Left renal cortex interstitium (tissue), 4 donors: Measurements from ENCODE around the gene ARHGEF4. TPM values are rescaled to one million over a fixed set of nuclear protein-coding genes. Genes with fewer than 3 reads are reported as not detected.

ENCODE experiments used
- DNase-seq, 4 donors: peaks; one replicate each; pipeline ENCODE4 v3.0.0-alpha.2; 2013; ENCODE audit warnings: low read depth in 4 of 4, low spot score in 2 of 4, missing footprints in 1 of 4
- polyA plus RNA-seq, 4 donors: library from polyadenylated mRNA; unstranded; fragments of 120-200 nt; gene quantifications; one replicate each; pipeline ENCODE4 v1.2.1, GENCODE V29; 2013; ENCODE audit not compliant: insufficient read length in 4 of 4

Gene ARHGEF4
- polyA plus RNA-seq, 4 donors, result 5.6 to 9.0 (median 7.9) TPM

DNA sequence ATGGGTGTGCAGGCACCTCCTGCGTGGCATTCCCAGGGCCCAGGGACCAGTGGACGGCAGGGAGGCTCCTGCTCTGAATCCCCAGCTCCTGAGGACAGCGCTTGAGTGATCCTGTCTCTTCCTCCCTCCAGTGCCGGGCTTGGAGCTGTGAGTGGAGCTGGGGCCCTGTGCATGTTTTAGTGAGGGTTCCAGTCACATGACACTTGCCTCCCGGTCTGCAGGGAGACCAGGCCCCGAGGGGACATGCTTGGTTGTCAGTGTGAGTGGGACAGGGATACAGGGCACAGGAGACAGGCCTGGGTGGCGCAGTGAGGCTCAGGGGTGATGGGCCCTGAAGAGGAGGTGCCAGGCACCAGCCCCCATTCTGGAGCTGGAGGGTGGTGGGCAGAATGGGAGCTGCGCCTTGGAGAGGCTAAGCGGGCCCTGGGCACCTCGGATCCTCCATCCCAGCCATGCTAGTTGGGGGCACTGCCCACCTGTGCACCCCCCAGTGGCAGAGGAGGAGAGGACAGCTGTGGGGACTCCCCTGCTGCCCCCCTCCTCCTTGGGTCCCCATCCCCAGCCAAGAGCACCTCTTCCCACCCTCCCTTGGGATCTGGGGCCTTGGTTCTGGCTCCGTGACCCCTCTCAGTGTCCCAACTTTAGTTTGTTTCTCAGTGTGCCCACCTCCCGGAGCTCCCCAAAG lies 12.0 kb downstream of the ARHGEF4 start:
- DNase-seq, result no peak

DNA sequence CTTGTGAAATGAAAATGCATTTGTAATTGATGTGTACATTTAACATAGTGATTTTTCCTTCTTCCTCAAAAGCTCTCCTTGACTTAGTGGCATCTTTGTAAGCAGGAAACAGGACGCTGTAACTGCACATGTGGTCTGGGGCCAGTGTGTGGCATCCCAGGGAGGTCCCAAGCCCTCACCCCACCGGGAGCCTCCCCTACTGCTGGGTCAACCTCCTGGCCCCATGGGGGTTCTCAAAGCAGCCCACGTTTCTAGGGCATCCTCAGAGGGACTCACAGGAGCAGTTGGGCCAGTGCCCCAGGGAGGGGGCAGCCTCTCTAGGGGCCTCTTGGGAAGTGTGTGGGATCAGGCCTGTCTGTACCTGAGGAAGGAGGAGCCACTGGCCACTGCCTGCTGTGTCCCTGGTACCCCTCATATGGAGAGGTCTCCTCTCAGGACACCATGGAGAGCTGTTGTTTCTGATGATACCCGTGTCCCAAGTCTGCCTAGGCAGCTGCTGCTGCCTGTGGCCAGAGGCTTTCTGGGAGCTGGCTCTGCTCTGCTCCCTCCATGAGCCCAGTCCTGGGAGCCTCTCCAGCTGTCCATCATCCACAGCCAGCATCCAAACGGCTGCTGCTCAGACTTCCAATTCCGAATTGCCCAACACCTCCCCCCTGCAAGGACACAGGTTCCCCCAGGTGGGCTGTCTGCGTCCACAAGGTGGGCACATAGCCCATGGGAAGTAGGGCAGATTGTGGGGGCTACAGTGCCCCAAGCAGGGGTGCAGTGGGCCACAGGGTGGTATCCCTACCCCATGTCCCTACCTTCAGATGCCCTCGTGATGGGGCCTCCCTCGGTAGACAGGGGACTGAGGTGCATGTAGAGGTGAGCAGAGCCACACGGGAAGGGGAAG lies 13.4 kb downstream of the ARHGEF4 start:
- no peak for DNase-seq

DNA sequence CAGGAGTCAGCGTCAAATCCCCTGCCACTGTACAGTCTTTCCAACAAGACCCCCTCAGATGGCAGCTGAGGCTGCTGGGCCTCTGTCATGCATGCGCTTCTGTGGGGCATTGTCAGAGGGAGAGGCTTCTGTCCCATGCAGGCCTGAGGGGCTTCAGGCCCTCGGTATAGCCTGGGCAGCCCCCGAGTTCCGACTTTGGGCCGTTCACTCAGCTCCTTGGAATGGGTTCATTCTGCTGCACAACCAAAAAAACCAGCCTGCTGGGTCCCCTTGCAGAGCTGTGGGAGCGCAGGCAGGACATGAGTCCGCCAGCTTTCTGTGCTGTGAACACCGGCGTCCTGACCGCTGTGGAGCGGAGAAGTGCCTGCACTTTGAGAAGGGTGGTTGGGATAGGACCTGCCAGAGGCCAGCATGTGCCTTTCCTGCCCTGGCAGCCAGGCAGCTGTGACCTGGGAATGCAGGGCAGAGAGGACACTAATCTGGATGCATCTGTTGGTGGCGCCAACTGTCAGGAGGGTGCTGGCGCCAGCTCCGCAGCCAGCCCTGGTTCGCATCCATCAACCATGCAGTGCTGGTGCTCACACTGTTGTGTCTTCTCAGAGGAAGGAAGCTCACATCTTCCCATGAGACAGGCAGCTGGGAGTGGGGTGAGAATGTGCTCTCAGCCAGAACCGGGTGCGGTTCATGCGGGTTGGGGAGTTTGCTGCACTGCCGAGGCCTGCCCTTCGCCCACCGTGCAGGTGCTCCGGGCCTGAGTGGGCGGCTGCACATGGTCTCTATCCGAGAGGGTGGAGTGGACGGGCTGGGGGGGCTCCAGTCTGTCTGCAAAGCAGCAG lies 14.3 kb downstream of the ARHGEF4 start:
- DNase-seq, result no peak

DNA sequence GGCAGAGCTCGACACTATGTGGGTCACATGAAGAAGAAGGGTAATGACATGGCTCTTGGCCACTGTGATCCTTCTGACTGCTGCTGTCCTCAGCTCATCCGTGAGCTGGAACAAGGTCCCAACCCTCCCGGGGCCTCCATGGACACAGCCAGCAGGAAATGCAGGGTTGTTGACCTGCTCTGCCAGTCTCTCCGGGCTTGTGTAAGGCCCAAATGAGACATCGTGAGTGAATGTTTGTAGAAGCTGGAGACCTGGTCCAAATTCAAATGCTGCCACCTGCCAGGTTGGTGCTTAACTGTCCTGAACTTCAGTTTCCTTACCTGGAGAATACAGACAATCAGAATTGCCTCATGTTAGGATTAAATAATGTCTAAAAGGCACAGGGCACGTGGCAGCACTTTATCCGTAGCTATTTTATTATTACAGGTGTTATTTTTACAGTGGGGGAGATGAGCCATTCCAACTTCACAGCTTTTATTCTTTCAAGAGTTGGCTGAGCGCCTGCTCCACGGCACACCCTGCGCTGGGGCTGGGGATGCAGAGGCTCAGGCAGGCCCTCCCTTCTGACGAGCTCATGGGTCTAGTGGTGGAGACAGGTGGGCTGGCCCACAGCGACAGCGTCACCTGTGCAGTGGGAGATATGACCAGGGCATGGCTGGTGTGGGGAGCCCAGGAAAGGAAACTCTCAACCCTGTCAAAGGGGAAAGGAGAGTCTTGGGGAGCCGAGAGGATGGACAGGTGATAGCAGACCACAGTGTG lies 15.1 kb downstream of the ARHGEF4 start:
- no peak for DNase-seq

DNA sequence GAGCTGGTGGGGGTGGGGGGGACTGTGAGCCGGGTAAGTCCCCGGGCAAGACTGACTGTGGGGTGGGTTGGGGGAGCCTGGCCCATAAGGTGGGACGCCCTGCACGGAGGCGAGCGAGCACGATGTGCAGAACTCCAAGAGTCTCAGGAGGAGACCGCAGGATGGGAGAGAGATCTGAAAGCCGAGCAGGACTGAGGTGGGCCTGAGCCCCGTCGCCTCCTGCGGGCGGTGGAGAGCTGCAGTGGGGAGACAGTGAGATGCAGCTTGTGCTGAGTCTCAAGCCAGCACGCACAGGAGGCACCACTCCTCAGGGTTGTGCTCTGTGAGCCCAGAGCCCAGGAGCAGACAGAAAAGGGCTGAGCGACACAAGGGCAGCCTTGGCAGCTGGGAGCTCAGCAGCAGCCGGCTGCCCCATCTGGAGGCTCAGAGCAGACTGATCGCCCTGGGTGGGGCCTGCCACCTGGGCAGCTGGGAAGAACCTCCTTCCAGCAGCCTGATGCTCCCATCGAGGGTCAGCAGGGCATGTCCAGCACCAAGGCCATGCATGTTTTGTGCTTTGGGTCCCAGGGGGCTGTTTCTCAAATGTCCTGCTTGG lies 15.9 kb downstream of the ARHGEF4 start:
- DNase-seq, result no peak

DNA sequence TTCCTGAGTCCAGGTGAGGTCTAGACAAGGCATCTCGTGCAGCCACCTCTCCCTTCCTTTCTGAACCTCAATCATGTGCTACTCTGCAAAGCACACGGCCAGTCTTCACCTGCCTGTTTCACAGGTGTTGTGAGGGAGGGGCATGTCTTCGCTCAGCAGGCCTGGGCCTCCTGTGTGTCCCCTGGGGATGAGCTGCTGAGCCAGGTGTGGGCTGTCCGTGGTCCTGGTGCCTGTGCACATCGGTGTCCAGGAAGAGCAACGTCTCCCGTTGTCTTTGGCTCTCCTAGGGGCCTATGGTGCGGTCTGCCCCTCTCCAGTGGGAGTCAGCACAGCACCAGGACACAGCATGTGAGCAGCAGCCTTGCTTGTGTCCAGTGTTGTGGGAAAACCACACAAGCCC lies 16.7 kb downstream of the ARHGEF4 start:
- DNase-seq, result no peak

DNA sequence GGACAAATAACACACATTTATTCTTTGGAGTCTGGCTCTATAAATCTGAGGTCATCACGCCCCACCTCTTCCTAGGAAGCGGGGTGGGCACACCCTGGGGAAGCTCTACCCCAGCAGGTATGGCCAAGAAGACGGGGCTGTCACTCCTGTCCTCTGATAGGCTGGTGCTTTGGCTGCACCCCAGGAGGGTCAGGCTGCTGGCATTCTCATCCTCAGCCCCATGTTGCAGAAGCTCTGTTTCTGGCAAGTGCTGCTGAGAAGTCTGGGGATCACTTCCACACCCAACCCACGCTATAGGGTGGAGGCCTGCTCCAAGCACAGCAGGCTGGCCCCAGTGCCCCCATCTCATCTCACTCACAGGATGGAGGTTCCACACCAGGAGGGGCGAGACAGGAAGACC lies 17.6 kb downstream of the ARHGEF4 start:
- DNase-seq, result no peak

DNA sequence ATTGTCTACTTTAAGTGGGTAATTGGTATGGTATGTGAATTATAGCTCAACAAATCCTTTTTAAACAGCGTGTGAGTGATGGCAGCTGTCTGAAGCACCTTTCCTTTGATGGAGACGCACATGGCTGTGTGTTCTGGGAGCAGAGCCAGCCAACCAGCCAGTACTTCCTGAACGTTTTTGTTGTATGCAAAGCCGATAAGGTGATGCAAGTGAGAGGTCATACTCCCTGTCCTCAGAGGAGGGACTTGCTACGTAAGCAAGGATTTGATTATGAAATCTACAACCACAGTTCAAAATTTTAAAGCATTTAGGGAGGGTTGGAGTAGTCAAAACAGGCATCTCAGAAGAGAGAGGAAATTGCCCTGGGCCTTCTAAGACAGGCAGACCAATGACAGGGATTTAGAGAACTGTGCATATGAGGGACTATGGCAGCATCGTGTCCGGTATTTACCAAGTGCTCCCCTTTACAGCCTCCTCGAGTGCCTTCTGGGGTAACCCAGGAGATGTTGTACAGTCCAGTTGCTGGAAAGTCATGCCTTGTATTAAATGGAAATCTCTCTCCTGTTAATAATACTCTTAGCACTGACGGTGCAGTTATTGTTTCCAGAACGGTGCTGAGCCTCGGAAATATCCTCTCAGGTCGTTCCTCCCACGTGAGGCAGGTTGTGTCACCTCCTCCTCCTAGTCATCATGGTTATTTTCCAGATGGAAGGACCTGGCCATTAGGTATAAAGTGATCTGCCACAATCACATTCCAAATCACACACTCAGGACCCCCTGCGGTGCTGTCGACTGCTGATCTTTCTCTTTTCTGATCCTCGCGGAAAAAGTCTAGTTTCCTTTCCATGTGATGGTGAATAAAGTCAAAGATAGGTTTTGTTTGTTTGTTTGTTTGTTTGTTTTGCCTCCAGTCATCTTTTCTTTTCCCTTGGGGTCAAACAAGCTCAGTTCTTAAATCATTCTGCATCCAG lies 28.4 kb downstream of the ARHGEF4 start:
- no peak for DNase-seq

DNA sequence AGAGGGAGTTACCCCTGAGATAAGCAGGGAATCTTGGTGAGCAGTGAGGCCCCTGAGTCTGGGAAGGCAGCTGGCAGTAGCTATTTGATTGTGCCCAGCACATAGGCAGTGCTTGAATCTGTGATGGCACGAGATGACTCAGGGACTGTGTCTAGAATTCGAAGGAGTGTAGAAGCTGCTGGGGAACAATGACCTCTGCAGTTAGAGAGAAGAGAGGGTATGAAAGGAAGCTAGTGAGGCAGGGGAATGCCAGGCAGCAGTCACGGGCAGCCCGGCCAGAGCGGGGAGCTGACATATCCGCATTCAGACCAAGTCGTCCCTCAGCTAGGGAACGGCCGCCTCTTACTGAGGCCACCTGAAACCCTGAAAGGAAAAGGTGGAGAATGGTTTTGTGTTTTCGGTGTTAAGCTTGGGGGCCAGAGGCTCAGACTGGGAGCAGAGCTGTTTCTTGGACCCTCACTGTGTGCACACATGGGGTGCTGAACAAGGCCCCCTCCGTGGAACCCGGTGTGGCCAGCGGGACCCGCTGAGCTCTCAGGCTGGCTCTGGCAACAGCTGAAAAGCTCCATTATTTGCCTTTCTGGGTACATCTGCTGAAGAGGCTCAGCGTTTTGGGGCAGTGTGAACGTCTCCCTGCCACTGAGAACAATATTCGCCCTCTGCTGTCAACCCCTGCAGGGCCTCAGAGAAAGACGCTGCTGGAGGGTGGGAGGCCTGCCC lies 32.9 kb downstream of the ARHGEF4 start:
- DNase-seq, result no peak

DNA sequence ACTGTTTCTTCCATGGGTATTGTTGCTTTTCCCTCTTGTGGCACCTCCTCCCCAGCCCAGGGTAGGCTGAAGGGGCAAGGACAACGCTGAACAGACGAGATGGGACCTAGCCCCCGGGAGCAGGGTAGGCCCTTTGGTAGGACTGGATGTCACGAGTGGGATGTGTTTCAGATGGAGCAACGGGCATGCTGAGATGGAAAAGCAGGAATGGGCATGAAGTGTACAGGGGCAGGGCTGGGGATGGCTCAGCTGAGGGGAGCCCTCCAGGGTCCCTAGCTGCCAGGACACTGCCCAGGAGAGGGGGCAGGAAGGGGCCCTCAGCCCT lies 33.4 kb downstream of the ARHGEF4 start:
- DNase-seq, result no peak

DNA sequence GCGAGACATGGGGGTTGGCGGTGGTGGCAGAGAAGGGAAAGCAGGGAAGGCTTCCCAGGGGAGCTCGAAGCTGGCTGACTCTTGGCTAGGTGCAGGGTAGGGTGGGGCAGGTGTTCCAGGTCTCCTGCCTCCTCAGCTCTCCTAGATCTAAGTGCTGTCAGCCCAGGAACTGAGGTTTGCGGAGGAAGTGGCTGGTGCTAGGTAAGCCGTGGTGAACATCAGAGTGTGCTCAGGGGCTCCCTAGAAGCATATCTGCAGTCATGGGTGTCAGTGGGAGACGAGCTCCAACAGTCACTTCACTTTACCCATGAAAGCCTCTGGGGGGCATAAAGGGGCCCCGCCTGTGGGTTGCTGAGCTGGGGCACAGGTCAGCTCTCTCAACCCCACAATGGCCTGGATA lies 34.1 kb downstream of the ARHGEF4 start:
- no peak for DNase-seq

DNA sequence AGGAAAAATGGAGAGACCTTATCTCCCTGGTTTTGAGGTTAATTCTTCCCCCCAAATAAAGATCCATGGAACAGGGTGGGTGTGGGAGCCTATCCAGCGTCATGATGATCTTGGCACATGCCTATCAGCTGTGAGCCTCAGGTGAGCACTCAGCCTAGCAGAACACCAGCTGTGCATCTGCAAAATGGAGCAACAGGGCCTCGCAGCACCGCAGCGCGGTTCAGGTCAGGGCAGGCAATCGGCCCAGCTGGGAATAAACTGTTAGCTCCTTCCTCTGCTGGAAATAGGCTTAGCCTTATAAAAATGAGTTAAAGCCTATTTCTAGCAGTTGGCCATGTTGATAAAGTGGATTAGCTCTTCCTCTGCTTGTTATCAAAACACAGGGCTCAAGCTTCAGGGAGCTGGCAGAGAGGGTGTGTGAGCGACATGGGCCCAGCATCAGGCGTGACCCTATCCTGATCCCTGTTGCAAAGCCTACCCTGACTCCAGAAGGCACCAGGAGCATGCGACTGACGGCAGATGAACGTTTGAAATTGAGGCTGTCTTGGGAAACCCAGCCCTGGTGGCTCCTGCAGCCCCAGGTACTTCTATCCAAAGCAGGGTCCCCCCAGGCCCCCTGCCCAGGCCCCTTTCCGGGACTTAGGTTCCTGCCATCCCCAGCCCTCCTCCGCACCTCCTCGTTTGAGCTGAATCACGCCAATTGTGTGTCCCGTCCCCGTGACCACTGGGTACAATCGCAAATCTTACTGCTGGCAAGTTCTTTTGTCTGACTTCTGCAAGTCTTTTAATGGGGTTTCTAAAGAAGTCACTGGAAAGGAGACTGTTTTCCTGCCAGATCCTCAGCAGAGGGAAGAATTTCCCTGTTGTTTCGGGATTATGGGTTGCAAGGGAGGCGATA lies 35.4 kb downstream of the ARHGEF4 start:
- DNase-seq, result no peak

DNA sequence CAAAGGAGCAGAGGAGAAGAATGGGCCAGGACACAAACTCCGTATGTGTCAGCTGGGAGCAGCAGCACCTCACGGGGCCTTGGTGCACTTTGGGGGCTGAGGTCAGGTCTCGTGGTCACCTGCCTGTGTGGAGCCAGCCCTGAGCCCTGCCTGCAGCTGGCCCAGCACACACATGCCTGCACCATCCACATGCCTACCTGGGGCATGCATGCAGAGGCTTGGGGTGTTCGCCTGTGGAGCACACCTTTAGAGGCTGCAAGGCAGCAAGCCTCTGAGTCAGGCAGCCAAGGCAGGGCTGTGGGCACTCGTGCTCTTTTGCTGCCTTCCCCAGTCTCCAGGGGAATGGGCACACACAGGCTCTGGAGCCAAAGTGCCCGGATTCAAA lies 36.0 kb downstream of the ARHGEF4 start:
- DNase-seq, result no peak

DNA sequence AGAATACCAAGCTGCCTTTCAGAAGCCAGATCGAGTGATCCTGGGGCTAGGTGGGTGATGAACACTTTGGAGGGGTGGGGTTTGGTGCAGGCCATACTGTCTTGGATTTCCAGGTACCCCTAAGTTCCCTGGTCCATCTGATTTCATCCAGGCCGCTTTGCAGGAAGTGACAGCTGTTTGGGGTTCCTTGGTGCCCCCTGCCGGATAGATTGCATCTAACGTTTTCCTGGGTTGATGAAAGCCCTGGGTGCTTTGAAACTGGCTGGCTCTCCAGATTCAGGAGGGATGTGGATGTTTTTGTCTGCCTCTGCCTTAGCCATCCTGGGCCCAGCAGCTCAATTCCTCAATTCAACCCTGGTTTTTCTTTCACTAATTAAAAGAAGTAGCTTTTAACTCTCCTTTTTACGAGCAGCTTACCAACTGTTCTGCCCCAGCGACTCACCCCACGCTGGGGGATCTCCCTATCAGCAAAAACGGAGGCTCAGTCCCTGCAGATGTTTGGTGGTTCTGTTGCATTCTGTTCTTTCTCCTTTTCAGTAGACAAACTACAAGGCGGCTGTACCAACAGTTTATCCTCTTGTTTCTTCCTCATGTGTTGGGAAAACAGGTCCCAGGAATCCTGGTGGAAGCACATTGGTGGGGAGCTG lies 37.1 kb downstream of the ARHGEF4 start:
- peak; percentile 19 to 70 (median 36) for DNase-seq

DNA sequence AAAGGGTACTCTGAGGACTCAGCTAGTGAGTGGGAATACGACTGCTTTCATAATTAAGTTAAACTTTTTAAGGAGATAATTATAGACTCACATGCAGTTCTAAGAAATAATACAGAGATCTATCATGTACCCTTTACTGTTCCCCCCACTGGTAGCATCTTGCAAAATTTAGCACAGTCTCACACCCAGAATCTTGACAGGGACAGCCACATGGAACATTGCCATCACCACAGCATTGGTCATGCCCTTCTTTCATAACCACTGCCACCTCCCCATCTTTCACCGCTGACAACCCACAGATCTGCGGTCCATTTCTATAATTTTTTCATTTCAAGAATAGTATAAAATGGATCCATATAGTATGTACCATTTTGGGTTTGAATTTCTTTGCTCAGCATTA lies 37.8 kb downstream of the ARHGEF4 start:
- no peak for DNase-seq

DNA sequence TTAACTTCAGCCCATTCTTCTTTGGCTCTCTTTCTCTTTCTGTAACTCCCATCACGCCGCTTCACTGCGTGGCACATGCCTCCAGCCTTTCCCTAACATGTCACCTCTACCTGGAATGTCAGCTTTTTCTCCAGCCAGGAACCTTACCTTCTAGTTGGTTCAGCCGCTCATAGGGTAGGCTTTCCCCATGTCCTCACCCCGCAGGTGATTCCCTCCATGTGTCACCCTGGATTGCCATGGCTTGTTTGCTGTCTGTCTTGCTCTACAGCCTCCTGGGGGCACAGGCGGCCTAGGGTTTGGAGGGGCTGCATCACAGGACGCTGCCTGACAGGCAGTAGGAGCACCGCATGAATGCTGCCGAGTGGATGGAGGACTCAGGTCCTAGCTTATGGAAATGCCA lies 39.2 kb downstream of the ARHGEF4 start:
- DNase-seq, result no peak

DNA sequence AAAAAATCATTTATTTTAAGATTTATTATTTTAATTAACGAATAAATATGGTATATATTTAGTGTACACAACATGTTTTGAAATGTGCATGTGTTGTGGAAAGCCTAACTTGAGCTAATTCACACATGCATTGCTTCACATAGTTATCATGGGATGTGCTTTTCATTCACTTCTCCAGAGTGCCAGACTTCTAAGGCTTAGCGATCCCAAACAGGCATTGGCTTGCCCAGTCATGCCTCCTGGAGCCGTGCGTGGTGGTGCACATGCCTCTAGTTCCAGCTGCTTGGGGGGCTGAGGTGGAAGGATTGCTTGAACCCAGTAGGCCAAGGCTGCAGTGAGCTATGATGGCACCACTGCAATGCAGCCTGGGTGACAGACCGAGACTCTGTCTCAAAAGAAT lies 40.5 kb downstream of the ARHGEF4 start:
- no peak for DNase-seq
